ENCODE data around the gene EME2.

DNA sequence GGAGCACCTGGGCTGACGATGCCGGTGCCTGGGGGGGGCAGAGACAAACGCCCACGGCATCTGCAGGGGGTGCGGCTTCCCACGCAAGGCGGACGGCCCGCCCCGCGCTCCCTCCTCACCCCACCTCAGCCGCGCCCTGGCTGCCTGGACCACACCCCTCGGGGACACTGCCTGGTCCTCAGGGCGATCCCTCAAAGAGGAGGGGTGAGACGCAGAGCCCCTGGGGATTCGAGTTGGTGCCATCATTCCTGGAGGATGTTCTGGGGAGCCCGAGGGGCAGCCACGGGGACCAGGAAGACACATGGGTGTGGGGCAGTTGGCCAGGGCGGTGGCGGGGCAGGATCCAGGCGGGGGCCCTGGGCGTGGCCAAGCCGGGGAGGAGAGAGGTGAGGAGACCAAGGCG is 17.0 kb downstream of the EME2 start:
- TF ChIP-seq, protein P1, sequence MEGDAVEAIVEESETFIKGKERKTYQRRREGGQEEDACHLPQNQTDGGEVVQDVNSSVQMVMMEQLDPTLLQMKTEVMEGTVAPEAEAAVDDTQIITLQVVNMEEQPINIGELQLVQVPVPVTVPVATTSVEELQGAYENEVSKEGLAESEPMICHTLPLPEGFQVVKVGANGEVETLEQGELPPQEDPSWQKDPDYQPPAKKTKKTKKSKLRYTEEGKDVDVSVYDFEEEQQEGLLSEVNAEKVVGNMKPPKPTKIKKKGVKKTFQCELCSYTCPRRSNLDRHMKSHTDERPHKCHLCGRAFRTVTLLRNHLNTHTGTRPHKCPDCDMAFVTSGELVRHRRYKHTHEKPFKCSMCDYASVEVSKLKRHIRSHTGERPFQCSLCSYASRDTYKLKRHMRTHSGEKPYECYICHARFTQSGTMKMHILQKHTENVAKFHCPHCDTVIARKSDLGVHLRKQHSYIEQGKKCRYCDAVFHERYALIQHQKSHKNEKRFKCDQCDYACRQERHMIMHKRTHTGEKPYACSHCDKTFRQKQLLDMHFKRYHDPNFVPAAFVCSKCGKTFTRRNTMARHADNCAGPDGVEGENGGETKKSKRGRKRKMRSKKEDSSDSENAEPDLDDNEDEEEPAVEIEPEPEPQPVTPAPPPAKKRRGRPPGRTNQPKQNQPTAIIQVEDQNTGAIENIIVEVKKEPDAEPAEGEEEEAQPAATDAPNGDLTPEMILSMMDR (IDR thresholded peaks at IDR 0.05; ENCODE audit: low read depth, low read length, missing input control) = no peak
- TF ChIP-seq YY1 (IDR thresholded peaks at IDR 0.05) = no peak
- TF ChIP-seq RAD21 (IDR thresholded peaks at IDR 0.05) = no peak
- TF ChIP-seq, protein P2, sequence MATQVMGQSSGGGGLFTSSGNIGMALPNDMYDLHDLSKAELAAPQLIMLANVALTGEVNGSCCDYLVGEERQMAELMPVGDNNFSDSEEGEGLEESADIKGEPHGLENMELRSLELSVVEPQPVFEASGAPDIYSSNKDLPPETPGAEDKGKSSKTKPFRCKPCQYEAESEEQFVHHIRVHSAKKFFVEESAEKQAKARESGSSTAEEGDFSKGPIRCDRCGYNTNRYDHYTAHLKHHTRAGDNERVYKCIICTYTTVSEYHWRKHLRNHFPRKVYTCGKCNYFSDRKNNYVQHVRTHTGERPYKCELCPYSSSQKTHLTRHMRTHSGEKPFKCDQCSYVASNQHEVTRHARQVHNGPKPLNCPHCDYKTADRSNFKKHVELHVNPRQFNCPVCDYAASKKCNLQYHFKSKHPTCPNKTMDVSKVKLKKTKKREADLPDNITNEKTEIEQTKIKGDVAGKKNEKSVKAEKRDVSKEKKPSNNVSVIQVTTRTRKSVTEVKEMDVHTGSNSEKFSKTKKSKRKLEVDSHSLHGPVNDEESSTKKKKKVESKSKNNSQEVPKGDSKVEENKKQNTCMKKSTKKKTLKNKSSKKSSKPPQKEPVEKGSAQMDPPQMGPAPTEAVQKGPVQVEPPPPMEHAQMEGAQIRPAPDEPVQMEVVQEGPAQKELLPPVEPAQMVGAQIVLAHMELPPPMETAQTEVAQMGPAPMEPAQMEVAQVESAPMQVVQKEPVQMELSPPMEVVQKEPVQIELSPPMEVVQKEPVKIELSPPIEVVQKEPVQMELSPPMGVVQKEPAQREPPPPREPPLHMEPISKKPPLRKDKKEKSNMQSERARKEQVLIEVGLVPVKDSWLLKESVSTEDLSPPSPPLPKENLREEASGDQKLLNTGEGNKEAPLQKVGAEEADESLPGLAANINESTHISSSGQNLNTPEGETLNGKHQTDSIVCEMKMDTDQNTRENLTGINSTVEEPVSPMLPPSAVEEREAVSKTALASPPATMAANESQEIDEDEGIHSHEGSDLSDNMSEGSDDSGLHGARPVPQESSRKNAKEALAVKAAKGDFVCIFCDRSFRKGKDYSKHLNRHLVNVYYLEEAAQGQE (IDR thresholded peaks at IDR 0.05) = no peak
- TF ChIP-seq SP1 (IDR thresholded peaks at IDR 0.05) = no peak
- no peak for TF ChIP-seq TAF1 (conservative IDR thresholded peaks at IDR 0.05)
- no peak for TF ChIP-seq GABPA (IDR thresholded peaks at IDR 0.05 in 1 of 2, conservative IDR thresholded peaks at IDR 0.05 in 1 of 2)
- TF ChIP-seq JUND (IDR thresholded peaks at IDR 0.05) = no peak
- no peak for TF ChIP-seq NR2F2 (IDR thresholded peaks at IDR 0.05)
- TF ChIP-seq, protein P3, sequence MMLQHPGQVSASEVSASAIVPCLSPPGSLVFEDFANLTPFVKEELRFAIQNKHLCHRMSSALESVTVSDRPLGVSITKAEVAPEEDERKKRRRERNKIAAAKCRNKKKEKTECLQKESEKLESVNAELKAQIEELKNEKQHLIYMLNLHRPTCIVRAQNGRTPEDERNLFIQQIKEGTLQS (IDR thresholded peaks at IDR 0.05) = no peak
- TF ChIP-seq, protein P4, sequence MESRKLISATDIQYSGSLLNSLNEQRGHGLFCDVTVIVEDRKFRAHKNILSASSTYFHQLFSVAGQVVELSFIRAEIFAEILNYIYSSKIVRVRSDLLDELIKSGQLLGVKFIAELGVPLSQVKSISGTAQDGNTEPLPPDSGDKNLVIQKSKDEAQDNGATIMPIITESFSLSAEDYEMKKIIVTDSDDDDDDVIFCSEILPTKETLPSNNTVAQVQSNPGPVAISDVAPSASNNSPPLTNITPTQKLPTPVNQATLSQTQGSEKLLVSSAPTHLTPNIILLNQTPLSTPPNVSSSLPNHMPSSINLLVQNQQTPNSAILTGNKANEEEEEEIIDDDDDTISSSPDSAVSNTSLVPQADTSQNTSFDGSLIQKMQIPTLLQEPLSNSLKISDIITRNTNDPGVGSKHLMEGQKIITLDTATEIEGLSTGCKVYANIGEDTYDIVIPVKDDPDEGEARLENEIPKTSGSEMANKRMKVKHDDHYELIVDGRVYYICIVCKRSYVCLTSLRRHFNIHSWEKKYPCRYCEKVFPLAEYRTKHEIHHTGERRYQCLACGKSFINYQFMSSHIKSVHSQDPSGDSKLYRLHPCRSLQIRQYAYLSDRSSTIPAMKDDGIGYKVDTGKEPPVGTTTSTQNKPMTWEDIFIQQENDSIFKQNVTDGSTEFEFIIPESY (IDR thresholded peaks at IDR 0.05) = no peak
- TF ChIP-seq HNF4A (conservative IDR thresholded peaks at IDR 0.05) = no peak
- TF ChIP-seq, protein P5, sequence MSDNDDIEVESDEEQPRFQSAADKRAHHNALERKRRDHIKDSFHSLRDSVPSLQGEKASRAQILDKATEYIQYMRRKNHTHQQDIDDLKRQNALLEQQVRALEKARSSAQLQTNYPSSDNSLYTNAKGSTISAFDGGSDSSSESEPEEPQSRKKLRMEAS (IDR thresholded peaks at IDR 0.05) = no peak
- TF ChIP-seq EGR1 (IDR thresholded peaks at IDR 0.05; ENCODE audit: low read depth in 2 of 2) = no peak

All from liver (tissue), 3 donors.